K562 treated with DMSO at 1 percent for 4 hours (cell line): ENCODE data around the gene OR9K2. TPM values are rescaled to one million over a fixed set of nuclear protein-coding genes. Genes with fewer than 3 reads are reported as not detected.

Source experiments
- total RNA-seq: library from RNA; unstranded; fragments of 300-600 nt; gene quantifications from 2 replicates; pipeline ENCODE4 v1.2.3, GENCODE V29; 2022; ENCODE audit not compliant: insufficient read depth

OR9K2 gene, protein sequence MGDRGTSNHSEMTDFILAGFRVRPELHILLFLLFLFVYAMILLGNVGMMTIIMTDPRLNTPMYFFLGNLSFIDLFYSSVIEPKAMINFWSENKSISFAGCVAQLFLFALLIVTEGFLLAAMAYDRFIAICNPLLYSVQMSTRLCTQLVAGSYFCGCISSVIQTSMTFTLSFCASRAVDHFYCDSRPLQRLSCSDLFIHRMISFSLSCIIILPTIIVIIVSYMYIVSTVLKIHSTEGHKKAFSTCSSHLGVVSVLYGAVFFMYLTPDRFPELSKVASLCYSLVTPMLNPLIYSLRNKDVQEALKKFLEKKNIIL
- total RNA-seq, result not detected in 2 replicates

DNA sequence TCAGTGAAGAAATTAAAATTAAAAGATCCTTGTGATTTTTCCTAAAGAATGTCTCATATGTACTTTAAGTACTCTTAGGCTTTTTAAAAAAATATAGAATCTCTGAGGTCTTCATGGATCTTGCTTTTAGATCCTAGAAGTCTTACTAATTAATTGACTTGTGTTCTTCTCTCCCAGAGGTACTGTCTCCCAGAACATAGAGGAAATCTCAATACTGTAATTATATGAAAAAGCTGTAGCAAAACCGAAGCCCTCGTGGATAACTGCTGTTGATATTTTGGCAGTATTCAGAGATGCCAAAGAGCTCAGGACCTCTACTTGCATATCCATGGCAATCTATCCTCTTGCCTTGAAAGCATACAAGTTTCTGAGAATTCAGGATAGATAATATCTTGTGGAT is at the start of gene OR9K2:
TSS of gene OR9K2 (plus strand) at position 301 of the 400 bp plus-strand sequence. CDS start 3,429 bp downstream, outside the sequence.

Other genes with a start within 250 kb of the OR9K2 start
- gene TESPA1, start 141.6 kb upstream of the OR9K2 start, total RNA-seq, result 5.6 and 9.5 TPM in 2 replicates
- gene NEUROD4, start 106.4 kb upstream of the OR9K2 start, total RNA-seq, result not detected in 2 replicates
- gene OR10A7, start 94.6 kb downstream of the OR9K2 start, total RNA-seq, result not detected in 2 replicates
- not detected in 2 replicates for gene OR6C74, start 118.2 kb downstream of the OR9K2 start, total RNA-seq
- gene OR6C6, start 170.2 kb downstream of the OR9K2 start, total RNA-seq, result not detected in 2 replicates
- gene OR6C1, start 187.9 kb downstream of the OR9K2 start, total RNA-seq, result not detected in 2 replicates
- not detected in 2 replicates for gene OR6C3, start 204.3 kb downstream of the OR9K2 start, total RNA-seq
- not detected in 2 replicates for gene OR6C75, start 236.6 kb downstream of the OR9K2 start, total RNA-seq